NCI-H446 (cell line): ENCODE data around the gene APOM.
A peak's percentile ranks its signal among the peaks of the same experiment; 100 is the strongest.

Source experiments
- DNase-seq, 2 experiments: peaks; one replicate each; lab custom pipeline; 2025; lab: John Stamatoyannopoulos, UW

Gene APOM

DNA sequence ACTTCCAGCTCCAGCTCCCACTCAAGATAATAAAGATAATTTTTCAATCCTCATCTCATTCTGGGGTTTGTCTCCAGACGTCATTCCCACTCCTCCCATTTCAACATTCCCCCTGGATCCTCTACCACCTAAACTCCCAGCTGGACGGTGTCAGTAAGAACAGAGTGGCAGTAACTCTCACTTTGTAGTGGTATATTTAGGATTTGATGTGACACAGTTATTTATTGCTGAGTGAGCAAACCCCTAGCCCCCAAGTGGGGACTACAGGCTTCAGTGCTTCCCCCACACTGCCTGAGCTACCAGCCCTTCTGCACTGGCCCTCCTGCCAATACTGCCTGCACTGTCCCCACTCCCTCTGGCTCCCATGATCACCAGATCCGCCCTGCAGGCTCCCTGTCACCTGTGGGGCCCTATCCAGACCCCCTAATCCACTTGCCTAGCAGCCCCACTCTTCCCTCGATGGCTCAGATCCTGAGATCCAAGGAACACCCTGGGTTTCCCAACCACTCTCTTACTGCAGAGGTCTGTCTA is 2.5 kb downstream of the APOM start:
- DNase-seq: no peak

DNA sequence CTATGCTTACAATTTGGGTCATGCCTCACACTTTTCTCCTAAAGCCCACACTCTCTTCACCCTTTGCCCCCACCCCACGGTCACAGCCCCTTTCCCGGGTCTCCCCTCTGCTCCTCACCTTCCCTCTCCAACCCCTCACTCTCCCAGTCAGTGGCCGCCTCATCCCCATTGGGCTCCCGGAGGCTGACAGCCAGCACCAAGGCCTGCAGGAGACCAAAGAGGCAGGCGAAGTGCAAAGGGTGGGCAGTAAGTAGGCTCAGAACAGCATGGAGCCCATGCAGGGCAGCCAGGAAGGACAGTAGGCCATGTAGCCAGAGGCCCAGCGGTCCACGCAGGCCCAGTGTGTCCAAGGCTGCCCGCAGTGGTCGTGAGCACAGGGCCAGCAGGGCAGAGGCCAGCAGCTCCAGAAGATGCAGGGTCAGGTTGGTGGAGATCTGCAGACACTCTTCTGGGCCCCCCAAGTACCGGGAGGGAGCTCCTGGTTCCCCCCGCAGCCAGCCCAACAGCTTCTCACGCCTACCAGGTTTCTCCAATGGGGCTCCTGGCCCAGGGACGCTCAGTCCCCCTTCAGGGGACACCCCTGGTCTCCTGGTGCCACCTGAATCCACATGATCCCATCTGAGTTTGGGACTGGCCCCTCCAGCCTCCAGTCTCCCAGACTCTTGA is 3.4 kb downstream of the APOM start:
- DNase-seq: no peak

DNA sequence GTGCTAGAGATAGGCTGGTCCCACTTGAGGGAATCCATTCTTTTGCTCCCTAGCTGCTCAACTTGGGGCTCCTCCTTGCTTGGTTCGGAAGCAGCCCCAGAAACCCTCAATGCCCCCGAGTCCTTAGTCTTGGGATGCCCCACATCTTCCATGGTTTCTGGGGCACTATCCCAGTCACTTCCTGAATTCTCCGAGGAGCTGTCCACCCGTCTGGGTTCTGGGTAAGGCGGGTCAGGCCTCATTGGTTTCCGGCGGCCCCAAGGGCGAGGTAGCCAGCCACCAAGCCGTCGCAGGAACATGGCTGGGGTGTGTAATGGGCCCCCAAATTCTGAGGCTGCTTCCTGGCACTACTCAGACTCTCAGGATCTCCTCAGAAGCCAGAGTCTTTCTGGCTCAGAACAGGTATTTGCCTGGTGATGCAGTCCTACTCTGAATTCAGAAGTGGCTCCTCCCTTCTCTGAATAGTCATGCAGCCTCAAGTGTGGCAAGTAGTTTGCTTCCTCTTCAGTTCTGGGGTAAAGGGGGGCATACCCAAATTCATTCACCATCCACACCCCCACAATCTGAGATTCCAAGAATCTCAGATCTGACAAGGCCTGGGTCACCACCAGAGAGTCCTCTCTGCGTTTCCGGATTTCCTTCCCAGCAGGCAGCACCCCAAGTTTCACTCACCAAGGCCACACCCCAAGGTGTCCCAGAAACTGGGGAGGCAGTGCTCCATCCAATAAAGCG is 4.1 kb downstream of the APOM start:
- DNase-seq: no peak

DNA sequence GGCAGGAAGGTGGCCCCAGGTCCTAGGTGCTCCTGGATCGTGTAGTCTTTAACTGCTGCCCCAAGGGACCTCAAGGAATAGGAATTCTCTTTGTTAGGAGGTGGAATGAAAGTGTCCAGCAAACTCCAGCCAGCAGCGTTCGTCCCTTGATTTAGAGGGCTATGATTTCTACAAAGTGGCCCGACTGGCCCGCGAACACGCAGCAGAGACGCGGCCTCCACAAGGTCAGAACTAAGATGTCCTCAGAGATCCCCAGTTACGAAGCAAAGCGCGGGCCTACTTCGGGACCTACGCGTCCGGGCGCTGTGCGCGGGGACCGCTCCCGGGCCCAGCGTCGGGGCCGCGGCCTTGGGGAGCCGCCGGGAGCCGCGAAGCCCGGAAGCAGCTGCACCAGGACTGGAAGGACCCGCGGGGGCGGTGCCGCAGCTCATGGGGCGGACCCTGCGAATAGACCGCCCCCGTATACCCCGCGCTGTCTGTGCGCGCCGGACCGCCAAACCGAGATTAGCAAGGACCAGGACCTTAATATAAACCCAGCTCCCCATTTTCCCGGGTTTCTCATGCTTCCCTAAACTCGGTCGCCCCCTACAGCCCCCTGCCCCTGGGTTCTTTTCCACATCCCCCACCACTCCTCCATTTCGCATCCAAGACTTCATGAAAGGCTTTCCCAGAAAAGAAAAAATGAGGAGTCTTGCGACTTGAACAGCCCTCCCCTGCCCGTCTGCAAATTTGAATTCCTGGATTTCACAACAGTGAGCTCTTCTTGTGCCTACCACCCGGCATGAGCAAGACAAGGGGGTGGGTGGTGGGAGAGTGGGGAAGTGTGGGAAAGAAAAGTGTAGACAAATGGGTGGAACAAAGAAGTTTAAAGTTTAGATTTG is 4.9 kb downstream of the APOM start, which contains the start of gene C6orf47:
TSS of gene C6orf47 (minus strand) at position 398 of the 881 bp plus-strand sequence. CDS start 831 bp downstream, outside the sequence.
- peak; percentile 74 to 85 for DNase-seq

DNA sequence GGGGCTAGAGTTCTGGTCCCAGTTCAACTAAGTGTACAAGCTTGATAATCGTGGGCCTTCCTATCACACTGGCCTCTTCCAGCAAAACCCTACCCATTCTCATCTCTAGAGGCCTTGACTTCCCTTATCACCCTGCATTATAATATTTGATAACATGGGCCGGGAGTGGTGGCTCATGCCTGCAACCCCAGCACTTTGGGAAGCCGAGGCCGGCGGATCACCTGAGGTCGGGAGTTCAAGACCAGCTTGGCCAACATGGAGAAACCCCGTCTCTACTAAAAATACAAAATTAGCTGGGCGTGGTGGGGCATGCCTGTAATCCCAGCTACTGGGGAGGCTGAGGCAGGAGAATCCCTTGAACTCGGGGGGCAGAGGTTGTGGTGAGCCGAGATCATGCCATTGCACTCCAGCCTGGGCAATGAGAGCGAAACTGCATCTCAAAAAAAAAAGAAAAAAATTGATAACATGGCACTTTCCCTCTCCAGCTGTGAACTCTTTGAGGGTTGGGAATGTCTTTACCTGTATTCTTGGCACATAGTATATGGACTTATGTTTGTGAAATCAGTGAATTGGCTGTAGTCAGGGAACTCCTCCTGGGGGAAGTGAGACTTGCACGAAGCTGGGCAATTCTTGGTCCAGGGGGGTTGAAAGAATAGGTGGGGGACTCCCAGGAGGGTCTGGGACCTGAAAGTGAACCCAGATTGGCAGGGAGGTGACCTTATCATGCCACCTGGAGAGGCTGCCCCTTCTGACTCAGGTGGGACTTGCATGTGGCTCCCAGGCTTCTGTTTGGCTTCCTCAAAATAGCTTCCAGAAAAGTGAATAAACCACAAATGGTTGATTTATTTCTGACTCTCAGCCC is 5.8 kb downstream of the APOM start:
- no peak for DNase-seq

DNA sequence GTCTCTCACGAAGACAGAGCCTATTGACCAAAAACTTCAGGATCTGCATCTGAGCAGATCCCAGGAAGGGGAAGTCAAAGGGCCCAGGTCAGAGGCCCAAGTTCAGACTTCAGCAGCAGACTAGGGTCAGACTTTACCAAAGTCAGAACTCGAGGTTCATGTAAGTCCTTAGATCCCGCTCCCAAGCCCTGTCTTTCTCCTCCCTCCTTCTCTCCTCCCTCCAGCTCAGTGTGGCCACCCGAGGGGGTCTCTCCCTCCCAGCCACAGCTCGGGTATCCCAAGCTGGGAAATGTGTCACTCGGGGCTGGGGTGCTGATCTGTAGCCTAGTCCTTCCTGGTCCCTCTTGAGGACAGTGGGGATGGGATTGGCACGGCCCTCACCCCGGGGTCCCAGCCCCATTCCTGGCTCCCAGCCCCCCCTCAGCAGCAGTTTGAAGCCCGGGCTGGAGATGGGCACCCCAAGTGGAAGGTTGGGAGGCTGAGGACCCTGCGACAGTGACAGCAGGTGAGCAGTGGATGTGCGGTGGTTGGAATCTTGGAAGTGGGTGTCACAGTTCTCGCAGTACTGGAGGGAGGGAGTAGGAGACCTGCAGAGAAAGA is 6.5 kb downstream of the APOM start:
- no peak for DNase-seq

DNA sequence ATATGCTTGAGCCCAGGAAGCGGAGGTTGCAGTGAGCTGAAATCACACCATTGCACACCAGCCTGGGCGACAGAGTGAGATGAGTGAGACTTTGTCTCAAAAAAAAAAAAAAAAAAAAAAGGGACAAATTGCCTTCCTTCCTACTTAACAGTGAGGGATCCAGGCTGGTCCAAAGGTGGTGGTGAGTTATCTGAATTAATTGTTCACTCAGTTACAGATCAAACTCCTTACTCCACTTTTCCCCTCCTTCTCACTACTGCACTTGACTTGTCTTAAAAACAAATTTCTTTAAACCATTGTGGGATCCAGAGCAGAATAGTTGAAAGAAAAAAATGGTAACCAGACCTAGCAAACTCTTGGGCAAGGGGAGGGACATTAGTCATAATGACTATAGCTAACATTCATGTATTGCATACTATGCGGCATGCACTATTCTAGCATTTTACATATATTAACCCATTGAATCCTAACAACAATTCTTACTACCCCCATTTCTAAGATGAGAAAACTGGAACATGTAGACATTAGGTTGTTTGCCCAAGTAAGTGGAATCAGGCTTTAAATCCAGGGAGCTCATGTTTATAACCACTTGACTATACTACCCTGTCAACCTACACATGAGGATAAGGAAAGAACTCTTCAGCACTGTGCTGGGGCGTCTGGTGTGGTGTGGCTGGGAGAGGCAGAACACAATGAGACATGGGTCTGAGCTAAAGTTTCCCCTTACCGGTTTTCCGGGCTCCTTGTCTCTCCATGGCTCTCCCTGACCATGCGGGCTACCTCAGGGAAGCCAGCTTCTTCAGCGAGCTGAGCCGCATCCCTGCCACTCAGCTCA is 7.6 kb downstream of the APOM start:
- DNase-seq: no peak

DNA sequence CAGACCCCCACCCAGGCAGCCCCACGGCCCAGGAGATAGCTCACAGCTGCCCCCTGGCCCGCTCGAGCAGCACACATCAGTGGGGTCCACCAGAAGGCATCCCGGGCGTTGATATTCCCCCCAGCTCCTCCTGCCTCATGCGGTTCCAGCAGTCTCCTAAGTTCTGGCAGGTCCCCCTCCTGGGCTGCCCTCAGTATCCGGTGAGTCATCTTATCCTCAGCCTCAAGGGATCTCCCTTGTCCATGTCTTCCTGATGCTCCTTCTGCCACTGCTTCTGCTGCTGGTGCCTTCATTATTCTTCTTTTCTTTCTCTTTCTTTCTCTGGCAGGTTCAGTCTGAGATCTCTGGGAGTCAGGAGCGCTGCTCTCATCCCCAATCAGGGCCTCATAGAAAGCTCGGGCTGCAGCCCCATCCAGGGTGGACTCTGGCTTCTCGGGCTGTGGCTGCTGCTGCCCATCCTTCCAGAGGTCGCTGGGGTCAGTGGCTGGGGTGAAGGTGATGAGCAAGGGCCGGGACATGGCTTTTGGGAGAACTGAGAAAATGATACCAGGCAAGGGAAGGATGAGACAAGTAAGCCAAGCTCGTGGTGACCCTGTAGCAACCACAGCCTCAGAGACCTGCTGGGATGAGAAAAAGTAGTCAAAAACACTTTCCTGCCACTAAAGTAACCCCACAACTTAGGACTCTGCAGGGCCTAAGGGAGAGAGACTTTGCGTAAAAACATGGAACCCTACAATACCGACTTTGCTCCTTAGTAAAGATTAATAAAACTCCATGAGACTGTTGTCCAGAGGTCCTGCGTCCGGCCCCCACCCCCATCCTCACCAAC is 8.5 kb downstream of the APOM start:
- peak in 1 of 2 experiments; percentile 56 for DNase-seq

DNA sequence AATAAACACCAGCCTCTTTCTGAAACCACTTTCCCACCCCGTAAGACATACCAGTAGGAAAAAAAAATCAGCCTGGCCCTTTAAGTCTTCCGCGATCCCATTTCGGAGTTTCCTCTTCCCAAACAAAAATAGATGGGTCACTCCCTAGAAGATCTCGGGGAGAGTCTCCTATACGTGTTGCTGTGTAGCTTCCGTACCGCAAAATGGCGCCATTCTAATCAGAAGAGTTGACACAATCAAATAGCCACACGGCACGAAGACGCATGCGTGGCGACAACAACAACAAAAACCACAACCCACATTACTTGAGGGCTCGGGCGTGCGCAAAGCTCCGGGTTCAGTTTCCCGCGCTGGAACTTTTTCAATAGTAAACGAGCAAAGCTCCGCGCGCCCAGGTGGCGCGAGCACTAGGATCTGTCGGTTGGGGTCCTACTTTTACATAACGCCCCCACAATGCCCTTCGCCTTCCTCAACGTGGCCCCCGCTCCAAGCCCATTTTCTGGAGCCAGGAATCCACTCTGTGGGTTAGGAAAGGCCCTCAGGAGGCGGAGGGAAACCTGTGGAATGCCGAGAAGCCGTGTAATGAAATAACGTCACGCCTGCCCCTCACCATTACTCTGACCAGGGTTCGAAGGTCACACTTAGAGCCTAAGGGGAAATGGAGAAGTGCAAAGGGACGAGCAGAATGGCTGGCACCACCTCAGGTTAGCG is 9.3 kb downstream of the APOM start, which contains the start of gene GPANK1:
TSS of gene GPANK1 (minus strand) at position 208 of the 711 bp plus-strand sequence. CDS start 519 bp downstream, outside the sequence.
- DNase-seq: peak; percentile 91 to 96

DNA sequence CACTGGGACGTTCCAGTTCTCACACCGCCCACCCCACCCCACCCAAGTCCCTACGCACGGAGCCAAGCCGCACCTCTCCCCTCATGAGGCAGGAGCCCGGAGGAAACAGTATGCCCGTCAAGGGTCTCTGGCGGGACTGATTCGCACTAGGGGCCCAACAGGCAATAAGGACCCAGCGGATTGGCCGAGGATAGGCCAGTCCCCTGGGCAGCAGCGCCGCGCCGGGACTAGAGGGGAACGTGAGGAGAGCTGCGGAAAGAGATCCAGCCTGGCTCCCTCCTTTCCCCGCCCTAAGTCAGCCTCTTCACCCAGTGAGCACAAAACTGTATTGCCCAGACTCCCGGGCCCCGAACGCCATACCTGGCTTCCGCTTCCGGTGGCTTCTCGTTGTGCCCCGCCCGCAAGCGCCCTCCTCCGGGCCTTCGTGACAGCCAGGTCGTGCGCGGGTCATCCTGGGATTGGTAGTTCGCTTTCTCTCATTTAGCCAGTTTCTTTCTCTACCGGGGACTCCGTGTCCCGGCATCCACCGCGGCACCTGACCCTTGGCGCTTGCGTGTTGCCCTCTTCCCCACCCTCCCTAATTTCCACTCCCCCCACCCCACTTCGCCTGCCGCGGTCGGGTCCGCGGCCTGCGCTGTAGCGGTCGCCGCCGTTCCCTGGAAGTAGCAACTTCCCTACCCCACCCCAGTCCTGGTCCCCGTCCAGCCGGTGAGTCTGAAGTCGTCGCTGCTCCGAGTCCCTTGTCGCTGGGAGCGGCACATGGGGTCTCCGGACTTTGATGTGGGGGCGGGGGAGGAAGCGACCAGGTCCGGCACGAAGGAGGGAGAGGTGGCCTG is 10.0 kb downstream of the APOM start, which contains the start of gene CSNK2B:
TSS of gene CSNK2B (plus strand) at position 580 of the 836 bp plus-strand sequence. CDS start 752 bp downstream, outside the sequence.
- DNase-seq: peak; percentile 97 to 98

DNA sequence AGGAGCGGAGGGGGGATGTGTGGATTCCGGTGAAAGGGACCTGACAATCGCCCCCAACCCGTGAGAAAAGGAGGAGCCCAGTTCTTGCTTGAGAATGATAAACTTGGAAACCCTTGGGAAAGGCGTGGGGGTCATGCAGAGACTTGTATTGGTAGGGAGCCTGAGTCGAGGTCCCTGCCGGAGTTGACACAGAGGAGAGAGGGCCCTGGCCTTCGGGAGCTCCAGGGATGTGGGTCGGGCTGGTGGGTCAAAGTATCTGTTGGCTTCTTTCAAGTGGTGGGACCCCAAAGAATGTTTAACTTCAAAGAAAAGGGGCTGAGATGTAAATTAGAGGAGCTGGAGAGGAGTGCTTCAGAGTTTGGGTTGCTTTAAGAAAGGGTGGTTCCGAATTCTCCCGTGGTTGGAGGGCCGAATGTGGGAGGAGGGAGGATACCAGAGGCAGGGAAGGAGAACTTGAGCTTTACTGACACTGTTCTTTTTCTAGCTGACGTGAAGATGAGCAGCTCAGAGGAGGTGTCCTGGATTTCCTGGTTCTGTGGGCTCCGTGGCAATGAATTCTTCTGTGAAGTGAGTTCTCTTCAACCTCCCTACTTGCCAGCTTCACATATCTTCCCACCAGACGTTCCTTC is 10.8 kb downstream of the APOM start:
- no peak for DNase-seq

DNA sequence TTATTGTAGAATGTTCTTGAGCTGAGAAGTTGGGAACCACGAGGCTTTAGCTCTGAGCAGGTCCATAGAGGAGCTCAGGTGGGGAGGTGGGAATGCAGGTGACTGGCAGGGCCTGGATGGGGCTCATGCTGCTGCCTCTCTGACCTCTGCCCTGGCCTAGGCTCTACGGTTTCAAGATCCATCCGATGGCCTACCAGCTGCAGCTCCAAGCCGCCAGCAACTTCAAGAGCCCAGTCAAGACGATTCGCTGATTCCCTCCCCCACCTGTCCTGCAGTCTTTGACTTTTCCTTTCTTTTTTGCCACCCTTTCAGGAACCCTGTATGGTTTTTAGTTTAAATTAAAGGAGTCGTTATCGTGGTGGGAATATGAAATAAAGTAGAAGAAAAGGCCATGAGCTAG is 14.0 kb downstream of the APOM start, which contains the start of gene LY6G5B:
TSS of gene LY6G5B (plus strand) at position 301 of the 400 bp plus-strand sequence. CDS start 975 bp downstream, outside the sequence.
- DNase-seq: no peak

DNA sequence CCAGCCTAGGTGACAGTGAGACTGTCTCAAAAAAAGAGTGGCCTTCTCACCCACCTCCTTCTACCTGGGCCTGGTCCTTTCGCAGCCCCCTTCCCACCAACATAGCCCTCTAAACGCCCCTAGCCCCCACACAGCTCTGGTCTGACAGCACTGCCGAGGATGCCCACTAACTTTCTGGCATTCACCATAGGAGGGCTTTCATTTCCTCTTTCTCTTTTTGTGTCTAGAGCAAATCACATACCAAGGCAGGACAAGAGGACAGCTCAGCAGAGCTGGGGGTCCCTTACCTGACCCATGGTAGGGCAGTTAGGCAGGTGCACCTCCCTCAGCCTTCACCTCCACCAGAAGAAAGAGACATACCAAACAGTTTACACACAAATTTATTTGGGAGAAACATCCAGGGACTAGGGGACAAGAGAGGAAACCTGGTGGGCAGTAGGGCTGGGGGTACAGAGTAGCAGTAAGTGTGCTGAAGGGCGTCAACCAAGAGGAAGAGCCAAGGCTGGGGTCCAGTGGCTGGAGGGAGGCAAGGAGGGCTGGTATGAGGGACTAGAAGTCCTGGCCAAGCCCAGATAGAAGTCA is 20.7 kb downstream of the APOM start:
- no peak for DNase-seq

DNA sequence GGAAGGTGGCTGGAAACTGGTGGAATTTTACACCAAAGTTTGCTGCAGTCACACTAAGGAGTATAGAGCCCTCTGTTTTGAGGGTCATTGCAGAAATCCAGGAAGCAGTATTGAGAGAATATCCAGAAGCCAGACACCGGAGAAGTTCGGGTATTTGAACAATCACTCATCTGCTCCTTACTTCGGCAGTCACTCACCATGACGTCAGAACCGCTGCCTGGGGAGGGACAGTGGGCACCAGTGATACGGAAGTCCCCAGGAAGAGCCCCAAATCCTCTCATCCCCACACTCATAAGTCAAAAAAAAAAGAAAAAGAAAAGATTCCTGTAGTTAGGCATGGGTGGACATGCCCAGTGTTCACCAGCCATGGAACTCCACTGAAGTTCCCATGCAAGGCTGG is 21.2 kb downstream of the APOM start:
- DNase-seq: no peak

DNA sequence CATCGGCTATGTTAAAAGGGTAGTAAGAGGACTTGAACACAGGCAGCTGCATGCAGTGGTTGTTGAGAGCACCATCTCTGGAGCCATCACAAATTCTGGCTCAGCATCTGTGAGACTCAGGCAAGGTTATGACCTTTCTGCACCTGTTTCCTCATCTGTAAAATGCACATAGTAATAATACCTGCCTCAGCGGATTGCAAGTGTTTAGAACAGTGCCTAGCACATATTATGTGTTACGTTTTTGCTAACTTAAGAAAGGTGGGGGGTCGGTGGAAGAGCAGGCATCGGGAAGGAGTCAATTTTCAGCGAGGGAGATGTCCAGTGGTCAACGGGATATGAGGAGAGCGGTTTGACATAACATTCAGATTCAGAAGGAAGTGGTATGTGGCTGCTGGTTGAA is 22.3 kb downstream of the APOM start:
- no peak for DNase-seq
